IMR-90 (cell line): ENCODE results near the gene RAVER2. TPM values are rescaled to one million over a fixed set of nuclear protein-coding genes. Genes with fewer than 3 reads are reported as not detected.

ENCODE experiments used
- ATAC-seq: fragments of 200-7000 bp; cut with Tn5 transposase; 2 replicates; pipeline ENCODE4 v1.9.1; 2020; ENCODE audit warnings: low read depth, mild to moderate bottlenecking, moderate library complexity
- BruUV-seq: library from RNA; stranded (reverse); fragments of 400-500 nt; replicated peaks from 2 replicates; lab custom pipeline; 2021; lab: Mats Ljungman, UMichigan
- CTCF ChIA-PET: fragments of 300-600 bp; formaldehyde crosslinking; extraction: SDS; loops from one replicate; lab custom pipeline; 2021; ENCODE audit warnings: antibody characterized with exemption; lab: Yijun Ruan, JAX
- POLR2A ChIA-PET: fragments of 300-600 bp; sonication (Branson Sonifier 250); formaldehyde crosslinking; loops from one replicate; lab custom pipeline; 2022; ENCODE audit warnings: antibody characterized with exemption; ENCODE audit not compliant: unreplicated experiment; lab: Charles Lee
- DNase-seq: peaks from one replicate; pipeline ENCODE4 v3.0.0; 2013
- H2AFZ ChIP-seq: replicated peaks from 2 replicates; pipeline ENCODE3; 2013; ENCODE audit warnings: low read length, mild to moderate bottlenecking; ENCODE audit not compliant: poor library complexity
- H2AK5ac ChIP-seq: 2 replicates; pipeline ENCODE4 v1.6.1; 2013; ENCODE audit warnings: low read depth, low read length, inconsistent platforms
- H2AK9ac ChIP-seq: replicated peaks from 2 replicates; pipeline ENCODE3; 2013; ENCODE audit warnings: mild to moderate bottlenecking, low read depth, low read length, moderate library complexity; ENCODE audit not compliant: poor library complexity
- H2BK120ac ChIP-seq: 2 replicates; pipeline ENCODE4 v1.6.1; 2013; ENCODE audit warnings: low read depth, low read length, inconsistent platforms
- H2BK15ac ChIP-seq: 3 replicates; pipeline ENCODE4 v1.6.1; 2013; ENCODE audit warnings: low read depth, low read length, inconsistent platforms
- H2BK20ac ChIP-seq: 2 replicates; pipeline ENCODE4 v1.6.1; 2013; ENCODE audit warnings: low read depth, mild to moderate bottlenecking, inconsistent platforms, low read length, moderate library complexity
- H2BK5ac ChIP-seq: 2 replicates; pipeline ENCODE4 v1.6.1; 2013; ENCODE audit warnings: mild to moderate bottlenecking, low read depth, low read length, inconsistent platforms; ENCODE audit not compliant: poor library complexity, severe bottlenecking
- H3K14ac ChIP-seq: replicated peaks from 2 replicates; pipeline ENCODE4 v1.6.1; 2013; ENCODE audit warnings: low read depth, low read length, inconsistent platforms
- H3K18ac ChIP-seq: 2 replicates; pipeline ENCODE4 v1.6.1; 2013; ENCODE audit warnings: low read depth, low read length, control low read depth
- H3K23ac ChIP-seq: 2 replicates; pipeline ENCODE4 v1.6.1; 2013; ENCODE audit warnings: low read depth, low read length, inconsistent platforms
- H3K27ac ChIP-seq: 2 replicates; pipeline ENCODE4 v1.5.1; 2013; ENCODE audit warnings: mild to moderate bottlenecking, control low read depth, low read length; ENCODE audit not compliant: insufficient read depth
- H3K27me3 ChIP-seq: 2 replicates; pipeline ENCODE4 v1.6.1; 2013; ENCODE audit warnings: low read length; ENCODE audit not compliant: control insufficient read depth, insufficient read depth
- H3K36me3 ChIP-seq: 2 replicates; pipeline ENCODE4 v1.6.1; 2013; ENCODE audit warnings: low read length, mixed read lengths; ENCODE audit not compliant: control insufficient read depth, insufficient read depth
- H3K4ac ChIP-seq: 2 replicates; pipeline ENCODE4 v1.6.1; 2013; ENCODE audit warnings: low read depth, low read length, inconsistent platforms
- H3K4me1 ChIP-seq: 2 replicates; pipeline ENCODE4 v1.6.1; 2013; ENCODE audit warnings: low read length, mixed read lengths; ENCODE audit not compliant: control insufficient read depth, insufficient read depth
- H3K4me2 ChIP-seq: 2 replicates; pipeline ENCODE4 v1.6.1; 2013; ENCODE audit warnings: low read depth, mild to moderate bottlenecking, control low read depth, low read length, moderate library complexity
- H3K4me3 ChIP-seq: 2 replicates; pipeline ENCODE4 v1.5.1; 2013; ENCODE audit warnings: low read depth, mild to moderate bottlenecking, control low read depth, low read length, moderate library complexity; ENCODE audit not compliant: insufficient read depth
- H3K56ac ChIP-seq: 2 replicates; pipeline ENCODE4 v1.6.1; 2013; ENCODE audit warnings: low read length, inconsistent platforms; ENCODE audit not compliant: insufficient read depth; ENCODE audit errors: extremely low read depth
- H3K79me1 ChIP-seq, 2 experiments: 2 replicates each; pipeline ENCODE4 v1.6.1; 2013; ENCODE audit warnings: low read length in 2 of 2, inconsistent platforms in 1 of 2, low read depth in 1 of 2
- H3K9ac ChIP-seq: 2 replicates; pipeline ENCODE4 v1.6.1; 2013; ENCODE audit warnings: low read depth, low read length, control low read depth
- H3K9me1 ChIP-seq: 2 replicates; pipeline ENCODE4 v1.6.1; 2013; ENCODE audit warnings: low read length, inconsistent platforms; ENCODE audit not compliant: insufficient read depth
- H3K9me3 ChIP-seq: 2 replicates; pipeline ENCODE4 v1.6.1; 2013; ENCODE audit warnings: low read length; ENCODE audit not compliant: control insufficient read depth, insufficient read depth
- H4K20me1 ChIP-seq: 2 replicates; pipeline ENCODE4 v1.6.1; 2013; ENCODE audit warnings: low read length, inconsistent platforms; ENCODE audit not compliant: insufficient read depth
- H4K5ac ChIP-seq: 2 replicates; pipeline ENCODE4 v1.6.1; 2013; ENCODE audit warnings: mild to moderate bottlenecking, low read depth, low read length, control low read depth
- H4K8ac ChIP-seq, 2 experiments: 2 replicates each; pipeline ENCODE4 v1.6.1; 2013; ENCODE audit warnings: low read depth in 2 of 2, low read length in 2 of 2, control low read depth in 1 of 2, inconsistent platforms in 1 of 2
- H4K91ac ChIP-seq: 2 replicates; pipeline ENCODE4 v1.6.1; 2013; ENCODE audit warnings: low read depth, low read length, inconsistent platforms; ENCODE audit not compliant: insufficient read depth
- BHLHE40 ChIP-seq: fragments of 150-350 bp; IDR thresholded peaks from 2 replicates; pipeline ENCODE4 v1.6.1; 2016; ENCODE audit warnings: mild to moderate bottlenecking, low read depth, low read length
- CEBPB ChIP-seq: IDR thresholded peaks from 2 replicates; pipeline ENCODE4 v1.6.1; 2012; ENCODE audit warnings: low read depth, low read length, improper control_type of control experiment
- CHD1 ChIP-seq: IDR thresholded peaks from 2 replicates; pipeline ENCODE4 v1.6.1; 2012; ENCODE audit warnings: low read depth, low read length, improper control_type of control experiment
- FOS ChIP-seq: fragments of 150-350 bp; IDR thresholded peaks from 2 replicates; pipeline ENCODE4 v1.6.1; 2016; ENCODE audit warnings: low read depth, low read length
- MAFK ChIP-seq: IDR thresholded peaks from 2 replicates; pipeline ENCODE4 v1.6.1; 2012; ENCODE audit warnings: low read depth, low read length, improper control_type of control experiment
- MAZ ChIP-seq: IDR thresholded peaks from 2 replicates; pipeline ENCODE4 v1.6.1; 2012; ENCODE audit warnings: low read depth, mild to moderate bottlenecking, low read length, improper control_type of control experiment, moderate library complexity, borderline replicate concordance
- MXI1 ChIP-seq: IDR thresholded peaks from 2 replicates; pipeline ENCODE4 v1.6.1; 2012; ENCODE audit warnings: low read depth, mild to moderate bottlenecking, low read length, moderate library complexity, borderline replicate concordance
- NFE2L2 ChIP-seq: fragments of 150-350 bp; IDR thresholded peaks from 2 replicates; pipeline ENCODE4 v1.6.1; 2016; ENCODE audit warnings: low read depth, mild to moderate bottlenecking, low read length
- POLR2A ChIP-seq: IDR thresholded peaks from 2 replicates; pipeline ENCODE4 v1.6.1; 2012; ENCODE audit warnings: mild to moderate bottlenecking, low read depth, low read length
- RAD21 ChIP-seq: IDR thresholded peaks from 2 replicates; pipeline ENCODE4 v1.6.1; 2012; ENCODE audit warnings: low read length, improper control_type of control experiment
- RCOR1 ChIP-seq: IDR thresholded peaks from 2 replicates; pipeline ENCODE4 v1.6.1; 2012; ENCODE audit warnings: mild to moderate bottlenecking, low read length, improper control_type of control experiment; ENCODE audit not compliant: insufficient replicate concordance
- RFX5 ChIP-seq: IDR thresholded peaks from 2 replicates; pipeline ENCODE4 v1.8.0; 2012; ENCODE audit warnings: low read depth, mild to moderate bottlenecking, low read length, moderate library complexity
- SMC3 ChIP-seq: fragments of 150-350 bp; IDR thresholded peaks from 2 replicates; pipeline ENCODE4 v1.6.1; 2016; ENCODE audit warnings: low read depth, mild to moderate bottlenecking, antibody characterized with exemption, low read length, moderate library complexity
- WGBS, 2 experiments: methylation state at CpG; one replicate each; pipeline versions ENCODE4 v1.1.5 to v1.1.7; 2013; ENCODE audit warnings: missing lambda C conversion rate in 2 of 2; ENCODE audit not compliant: insufficient read length in 1 of 2; ENCODE audit errors: extremely low coverage in 2 of 2; 5-methylcytosine and 5-hydroxymethylcytosine counted together
- dilution Hi-C: fragments of 300-500 bp; cut with HindIII; formaldehyde crosslinking; loops from one replicate; pipeline ENCODE4 v1.14.3; 2018; ENCODE audit warnings: low sequenced_read_pairs; ENCODE audit not compliant: unreplicated experiment
- in situ Hi-C: fragments of 300-500 bp; cut with MboI; formaldehyde crosslinking; loops from 3 replicates; pipeline ENCODE4 v1.14.3; 2019; ENCODE audit warnings: low sequenced_read_pairs, inconsistent platforms, mixed read lengths
- intact Hi-C: fragments of 100-400 bp; cut with micrococcal nuclease; formaldehyde crosslinking; loops from 2 replicates; pipeline ENCODE4 v1.10.0; 2022
- polyA plus RNA-seq, 3 experiments: library from polyadenylated mRNA; depleted of rRNA; stranded (reverse); fragments of >200 nt; gene quantifications; 2 replicates each; pipeline ENCODE4 v1.2.3, GENCODE V29; 2012; ENCODE audit warnings: low replicate concordance in 1 of 3
- total RNA-seq: library from RNA; depleted of rRNA; stranded (reverse); fragments of >200 nt; gene quantifications from 2 replicates; pipeline ENCODE4 v1.2.3, GENCODE V29; 2012
- TF ChIP-seq, protein P1 (sequence below): conservative IDR thresholded peaks from 2 replicates; pipeline ENCODE4 v1.5.1; 2012; ENCODE audit warnings: mild to moderate bottlenecking, low read depth, low read length, improper control_type of control experiment
- TF ChIP-seq, protein P2 (sequence below): fragments of 150-350 bp; IDR thresholded peaks from 2 replicates; pipeline ENCODE4 v1.6.1; 2016; ENCODE audit warnings: low read depth, mild to moderate bottlenecking, low read length, moderate library complexity, borderline replicate concordance
- TF ChIP-seq, protein P3 (sequence below): fragments of 150-350 bp; IDR thresholded peaks from 2 replicates; pipeline ENCODE4 v1.6.1; 2017; ENCODE audit warnings: mild to moderate bottlenecking, antibody characterized with exemption, low read length, low read depth

Gene RAVER2
- total and polyA plus RNA-seq, 2 of the 4 experiments (the other 2 are of a cell fraction): 3.7 to 6.1 TPM

DNA sequence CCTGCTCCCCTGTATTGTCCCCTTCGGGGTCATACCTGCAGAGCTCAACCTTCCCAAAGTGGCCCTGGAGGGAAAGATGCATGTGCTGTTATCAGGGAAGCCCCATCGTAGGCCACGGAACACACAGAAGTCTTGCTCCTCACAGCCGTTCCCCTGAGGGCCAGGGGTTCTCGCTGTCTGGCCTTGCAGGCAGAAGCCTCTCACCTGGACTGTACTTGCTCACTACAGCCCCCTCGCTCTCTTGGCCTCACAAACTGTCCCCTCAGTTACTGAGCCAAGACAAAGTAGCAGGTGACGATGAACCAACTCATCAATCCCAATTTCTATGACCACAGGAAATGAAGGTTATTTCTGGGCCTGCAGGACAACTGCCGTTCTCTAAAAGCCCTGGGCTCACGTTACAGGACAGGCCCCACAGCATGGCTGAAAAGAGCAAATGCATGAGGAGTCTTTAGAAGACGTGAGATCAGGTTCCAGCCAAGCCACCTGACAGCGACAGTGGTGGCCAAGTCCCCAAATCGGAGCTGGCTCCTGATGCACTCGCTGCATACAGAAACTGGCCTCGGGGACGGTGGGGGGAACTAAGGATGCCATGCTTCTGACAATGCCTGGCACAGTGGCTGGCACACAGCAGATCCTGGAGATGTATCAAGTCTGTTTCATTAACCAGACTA, 95.0 kb downstream of the RAVER2 start:
- in situ Hi-C loops: no loop called here

More for the DNA sequence above, 95.0 kb downstream of the RAVER2 start:
- BruUV-seq: no TSS peak
- Histone ChIP-seq H3K4me1 (peaks cover 5% of the 10 kb centered on the region; the same call in 1 of the 2 replicates), H3K14ac (no peak overlapping the region), H2BK5ac (no peak overlapping the region), H2BK20ac (no peak overlapping the region), H3K36me3 (peaks cover 65% of the 10 kb centered on the region), H4K5ac (no peak overlapping the region), H3K23ac (no peak overlapping the region), H3K56ac (no peak overlapping the region), H3K4ac (no peak overlapping the region), H3K4me2 (no peak overlapping the region), H3K27ac (no peak overlapping the region), H4K20me1 (no peaks in the 10 kb centered on the region), H3K9me3 (no peaks in the 10 kb centered on the region), H4K91ac (no peak overlapping the region), H2AK9ac (no peak overlapping the region), H2BK120ac (no peak overlapping the region), H3K9me1 (peaks cover 3% of the 10 kb centered on the region; the same call in 1 of the 2 replicates), H3K9ac (no peak overlapping the region), H3K27me3 (no peaks in the 10 kb centered on the region), H4K8ac (no peak overlapping the region), H2AK5ac (no peak overlapping the region), H2AFZ (no peak overlapping the region), H2BK15ac (no peak overlapping the region), H3K18ac (no peak overlapping the region), H3K79me1 (peaks cover 0 to 4% of the 10 kb centered on the region in 2 experiments; a peak in 1 of 4 replicates), H3K4me3 (no peak overlapping the region)
- TF ChIP-seq, protein P1, sequence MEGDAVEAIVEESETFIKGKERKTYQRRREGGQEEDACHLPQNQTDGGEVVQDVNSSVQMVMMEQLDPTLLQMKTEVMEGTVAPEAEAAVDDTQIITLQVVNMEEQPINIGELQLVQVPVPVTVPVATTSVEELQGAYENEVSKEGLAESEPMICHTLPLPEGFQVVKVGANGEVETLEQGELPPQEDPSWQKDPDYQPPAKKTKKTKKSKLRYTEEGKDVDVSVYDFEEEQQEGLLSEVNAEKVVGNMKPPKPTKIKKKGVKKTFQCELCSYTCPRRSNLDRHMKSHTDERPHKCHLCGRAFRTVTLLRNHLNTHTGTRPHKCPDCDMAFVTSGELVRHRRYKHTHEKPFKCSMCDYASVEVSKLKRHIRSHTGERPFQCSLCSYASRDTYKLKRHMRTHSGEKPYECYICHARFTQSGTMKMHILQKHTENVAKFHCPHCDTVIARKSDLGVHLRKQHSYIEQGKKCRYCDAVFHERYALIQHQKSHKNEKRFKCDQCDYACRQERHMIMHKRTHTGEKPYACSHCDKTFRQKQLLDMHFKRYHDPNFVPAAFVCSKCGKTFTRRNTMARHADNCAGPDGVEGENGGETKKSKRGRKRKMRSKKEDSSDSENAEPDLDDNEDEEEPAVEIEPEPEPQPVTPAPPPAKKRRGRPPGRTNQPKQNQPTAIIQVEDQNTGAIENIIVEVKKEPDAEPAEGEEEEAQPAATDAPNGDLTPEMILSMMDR: no peak
- no peak for TF ChIP-seq RFX5
- no peak for TF ChIP-seq RCOR1
- no peak for TF ChIP-seq BHLHE40
- TF ChIP-seq, protein P2, sequence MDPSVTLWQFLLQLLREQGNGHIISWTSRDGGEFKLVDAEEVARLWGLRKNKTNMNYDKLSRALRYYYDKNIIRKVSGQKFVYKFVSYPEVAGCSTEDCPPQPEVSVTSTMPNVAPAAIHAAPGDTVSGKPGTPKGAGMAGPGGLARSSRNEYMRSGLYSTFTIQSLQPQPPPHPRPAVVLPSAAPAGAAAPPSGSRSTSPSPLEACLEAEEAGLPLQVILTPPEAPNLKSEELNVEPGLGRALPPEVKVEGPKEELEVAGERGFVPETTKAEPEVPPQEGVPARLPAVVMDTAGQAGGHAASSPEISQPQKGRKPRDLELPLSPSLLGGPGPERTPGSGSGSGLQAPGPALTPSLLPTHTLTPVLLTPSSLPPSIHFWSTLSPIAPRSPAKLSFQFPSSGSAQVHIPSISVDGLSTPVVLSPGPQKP: no peak
- no peak for TF ChIP-seq CHD1
- no peak for TF ChIP-seq MXI1
- TF ChIP-seq, protein P3, sequence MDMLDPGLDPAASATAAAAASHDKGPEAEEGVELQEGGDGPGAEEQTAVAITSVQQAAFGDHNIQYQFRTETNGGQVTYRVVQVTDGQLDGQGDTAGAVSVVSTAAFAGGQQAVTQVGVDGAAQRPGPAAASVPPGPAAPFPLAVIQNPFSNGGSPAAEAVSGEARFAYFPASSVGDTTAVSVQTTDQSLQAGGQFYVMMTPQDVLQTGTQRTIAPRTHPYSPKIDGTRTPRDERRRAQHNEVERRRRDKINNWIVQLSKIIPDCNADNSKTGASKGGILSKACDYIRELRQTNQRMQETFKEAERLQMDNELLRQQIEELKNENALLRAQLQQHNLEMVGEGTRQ: no peak
- no peak for TF ChIP-seq MAZ
- TF ChIP-seq CEBPB: no peak
- TF ChIP-seq NFE2L2: no peak
- TF ChIP-seq RAD21: no peak
- no peak for TF ChIP-seq FOS
- TF ChIP-seq SMC3: no peak
- TF ChIP-seq MAFK: no peak
- no peak for TF ChIP-seq POLR2A
- dilution Hi-C loops: no loop called here
- no peak for ATAC-seq
- intact Hi-C loops: no loop called here
- ChIA-PET CTCF (no interaction called here), POLR2A (no interaction called here)
- 92% methylated on average over 6 of the region's 15 CpGs; no CpG with 5 or more reads in 1 of the 2 experiments for WGBS, 2 experiments
- DNase-seq: no peak
